ENCODE results near the gene ZC3H12C. TPM values are rescaled to one million over a fixed set of nuclear protein-coding genes. Genes with fewer than 3 reads are reported as not detected.

Gene ZC3H12C
- total and polyA plus RNA-seq, 10 of the 15 experiments (the other 5 are each of a cell fraction or from before 2014, with no cell fraction given) = 0.31 to 31.0 (median 3.7) TPM

DNA sequence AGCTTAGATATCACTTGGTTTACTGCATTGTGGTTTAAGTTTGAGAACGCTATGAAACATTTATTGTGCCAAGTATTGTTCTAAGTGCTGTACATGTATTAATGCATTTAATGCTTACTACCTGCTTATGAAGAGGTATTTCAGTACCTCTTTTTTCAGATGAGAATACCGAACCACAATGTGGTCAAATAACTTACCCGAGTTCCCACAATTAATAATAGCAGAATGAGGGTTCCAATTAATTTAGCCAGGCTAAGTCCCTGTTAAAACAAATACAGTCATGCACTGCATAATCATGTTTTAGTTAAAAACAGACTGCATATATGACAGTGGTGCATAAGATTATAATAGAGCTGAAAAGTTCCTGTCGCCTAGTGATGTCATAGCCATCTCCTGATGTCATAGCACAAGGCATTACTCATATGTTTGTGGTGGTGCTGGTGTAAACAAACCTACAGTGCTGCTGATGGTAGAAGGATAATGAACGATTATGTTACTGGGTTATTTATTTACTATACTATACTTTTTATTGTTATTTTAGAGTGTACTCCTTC is 4.3 kb downstream of the ZC3H12C start (continued):
- TF ChIP-seq, protein P1, sequence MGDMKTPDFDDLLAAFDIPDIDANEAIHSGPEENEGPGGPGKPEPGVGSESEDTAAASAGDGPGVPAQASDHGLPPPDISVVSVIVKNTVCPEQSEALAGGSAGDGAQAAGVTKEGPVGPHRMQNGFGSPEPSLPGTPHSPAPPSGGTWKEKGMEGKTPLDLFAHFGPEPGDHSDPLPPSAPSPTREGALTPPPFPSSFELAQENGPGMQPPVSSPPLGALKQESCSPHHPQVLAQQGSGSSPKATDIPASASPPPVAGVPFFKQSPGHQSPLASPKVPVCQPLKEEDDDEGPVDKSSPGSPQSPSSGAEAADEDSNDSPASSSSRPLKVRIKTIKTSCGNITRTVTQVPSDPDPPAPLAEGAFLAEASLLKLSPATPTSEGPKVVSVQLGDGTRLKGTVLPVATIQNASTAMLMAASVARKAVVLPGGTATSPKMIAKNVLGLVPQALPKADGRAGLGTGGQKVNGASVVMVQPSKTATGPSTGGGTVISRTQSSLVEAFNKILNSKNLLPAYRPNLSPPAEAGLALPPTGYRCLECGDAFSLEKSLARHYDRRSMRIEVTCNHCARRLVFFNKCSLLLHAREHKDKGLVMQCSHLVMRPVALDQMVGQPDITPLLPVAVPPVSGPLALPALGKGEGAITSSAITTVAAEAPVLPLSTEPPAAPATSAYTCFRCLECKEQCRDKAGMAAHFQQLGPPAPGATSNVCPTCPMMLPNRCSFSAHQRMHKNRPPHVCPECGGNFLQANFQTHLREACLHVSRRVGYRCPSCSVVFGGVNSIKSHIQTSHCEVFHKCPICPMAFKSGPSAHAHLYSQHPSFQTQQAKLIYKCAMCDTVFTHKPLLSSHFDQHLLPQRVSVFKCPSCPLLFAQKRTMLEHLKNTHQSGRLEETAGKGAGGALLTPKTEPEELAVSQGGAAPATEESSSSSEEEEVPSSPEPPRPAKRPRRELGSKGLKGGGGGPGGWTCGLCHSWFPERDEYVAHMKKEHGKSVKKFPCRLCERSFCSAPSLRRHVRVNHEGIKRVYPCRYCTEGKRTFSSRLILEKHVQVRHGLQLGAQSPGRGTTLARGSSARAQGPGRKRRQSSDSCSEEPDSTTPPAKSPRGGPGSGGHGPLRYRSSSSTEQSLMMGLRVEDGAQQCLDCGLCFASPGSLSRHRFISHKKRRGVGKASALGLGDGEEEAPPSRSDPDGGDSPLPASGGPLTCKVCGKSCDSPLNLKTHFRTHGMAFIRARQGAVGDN (IDR thresholded peaks at IDR 0.05) = no peak; the same call in 1 of the 2 replicates
- TF ChIP-seq MXI1 (IDR thresholded peaks at IDR 0.05; ENCODE audit: low read depth, low read length) = no peak
- TF ChIP-seq BMI1 (IDR thresholded peaks at IDR 0.05; ENCODE audit: borderline replicate concordance) = no peak; the same call in 1 of the 2 replicates
- TF ChIP-seq YBX1 (IDR thresholded peaks at IDR 0.05) = no peak
- no peak for TF ChIP-seq WRNIP1 (IDR thresholded peaks at IDR 0.05; ENCODE audit: borderline replicate concordance, low read depth, low read length)
- TF ChIP-seq, protein P2, sequence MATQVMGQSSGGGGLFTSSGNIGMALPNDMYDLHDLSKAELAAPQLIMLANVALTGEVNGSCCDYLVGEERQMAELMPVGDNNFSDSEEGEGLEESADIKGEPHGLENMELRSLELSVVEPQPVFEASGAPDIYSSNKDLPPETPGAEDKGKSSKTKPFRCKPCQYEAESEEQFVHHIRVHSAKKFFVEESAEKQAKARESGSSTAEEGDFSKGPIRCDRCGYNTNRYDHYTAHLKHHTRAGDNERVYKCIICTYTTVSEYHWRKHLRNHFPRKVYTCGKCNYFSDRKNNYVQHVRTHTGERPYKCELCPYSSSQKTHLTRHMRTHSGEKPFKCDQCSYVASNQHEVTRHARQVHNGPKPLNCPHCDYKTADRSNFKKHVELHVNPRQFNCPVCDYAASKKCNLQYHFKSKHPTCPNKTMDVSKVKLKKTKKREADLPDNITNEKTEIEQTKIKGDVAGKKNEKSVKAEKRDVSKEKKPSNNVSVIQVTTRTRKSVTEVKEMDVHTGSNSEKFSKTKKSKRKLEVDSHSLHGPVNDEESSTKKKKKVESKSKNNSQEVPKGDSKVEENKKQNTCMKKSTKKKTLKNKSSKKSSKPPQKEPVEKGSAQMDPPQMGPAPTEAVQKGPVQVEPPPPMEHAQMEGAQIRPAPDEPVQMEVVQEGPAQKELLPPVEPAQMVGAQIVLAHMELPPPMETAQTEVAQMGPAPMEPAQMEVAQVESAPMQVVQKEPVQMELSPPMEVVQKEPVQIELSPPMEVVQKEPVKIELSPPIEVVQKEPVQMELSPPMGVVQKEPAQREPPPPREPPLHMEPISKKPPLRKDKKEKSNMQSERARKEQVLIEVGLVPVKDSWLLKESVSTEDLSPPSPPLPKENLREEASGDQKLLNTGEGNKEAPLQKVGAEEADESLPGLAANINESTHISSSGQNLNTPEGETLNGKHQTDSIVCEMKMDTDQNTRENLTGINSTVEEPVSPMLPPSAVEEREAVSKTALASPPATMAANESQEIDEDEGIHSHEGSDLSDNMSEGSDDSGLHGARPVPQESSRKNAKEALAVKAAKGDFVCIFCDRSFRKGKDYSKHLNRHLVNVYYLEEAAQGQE (IDR thresholded peaks at IDR 0.05; ENCODE audit: low read depth, low read length) = no peak
- TF ChIP-seq HDAC6 (IDR thresholded peaks at IDR 0.05; ENCODE audit: unreplicated experiment) = no peak
- 0 out of 4 replicates have a peak, but pooled peaks of 1 of the 2 experiments have one; percentile 14 for TF ChIP-seq BHLHE40 (IDR thresholded peaks at IDR 0.05; ENCODE audit: borderline replicate concordance in 1 of 2, low read depth in 2 of 2, low read length in 1 of 2)
- TF ChIP-seq, protein P3, sequence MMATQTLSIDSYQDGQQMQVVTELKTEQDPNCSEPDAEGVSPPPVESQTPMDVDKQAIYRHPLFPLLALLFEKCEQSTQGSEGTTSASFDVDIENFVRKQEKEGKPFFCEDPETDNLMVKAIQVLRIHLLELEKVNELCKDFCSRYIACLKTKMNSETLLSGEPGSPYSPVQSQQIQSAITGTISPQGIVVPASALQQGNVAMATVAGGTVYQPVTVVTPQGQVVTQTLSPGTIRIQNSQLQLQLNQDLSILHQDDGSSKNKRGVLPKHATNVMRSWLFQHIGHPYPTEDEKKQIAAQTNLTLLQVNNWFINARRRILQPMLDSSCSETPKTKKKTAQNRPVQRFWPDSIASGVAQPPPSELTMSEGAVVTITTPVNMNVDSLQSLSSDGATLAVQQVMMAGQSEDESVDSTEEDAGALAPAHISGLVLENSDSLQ (IDR thresholded peaks at IDR 0.05) = 0 out of 2 replicates have a peak, but pooled peaks have one; percentile 24
- no peak for TF ChIP-seq TAF1 (IDR thresholded peaks at IDR 0.05; ENCODE audit: borderline replicate concordance, low read depth, low read length)
- TF ChIP-seq JUND (IDR thresholded peaks at IDR 0.05; ENCODE audit: low read depth, low read length) = no peak
- no peak for TF ChIP-seq MYB (IDR thresholded peaks at IDR 0.05; ENCODE audit: borderline replicate concordance, low read depth, low read length)
- TF ChIP-seq CREM (IDR thresholded peaks at IDR 0.05; ENCODE audit: low read depth) = peak; percentile 75
- TF ChIP-seq, protein P4, sequence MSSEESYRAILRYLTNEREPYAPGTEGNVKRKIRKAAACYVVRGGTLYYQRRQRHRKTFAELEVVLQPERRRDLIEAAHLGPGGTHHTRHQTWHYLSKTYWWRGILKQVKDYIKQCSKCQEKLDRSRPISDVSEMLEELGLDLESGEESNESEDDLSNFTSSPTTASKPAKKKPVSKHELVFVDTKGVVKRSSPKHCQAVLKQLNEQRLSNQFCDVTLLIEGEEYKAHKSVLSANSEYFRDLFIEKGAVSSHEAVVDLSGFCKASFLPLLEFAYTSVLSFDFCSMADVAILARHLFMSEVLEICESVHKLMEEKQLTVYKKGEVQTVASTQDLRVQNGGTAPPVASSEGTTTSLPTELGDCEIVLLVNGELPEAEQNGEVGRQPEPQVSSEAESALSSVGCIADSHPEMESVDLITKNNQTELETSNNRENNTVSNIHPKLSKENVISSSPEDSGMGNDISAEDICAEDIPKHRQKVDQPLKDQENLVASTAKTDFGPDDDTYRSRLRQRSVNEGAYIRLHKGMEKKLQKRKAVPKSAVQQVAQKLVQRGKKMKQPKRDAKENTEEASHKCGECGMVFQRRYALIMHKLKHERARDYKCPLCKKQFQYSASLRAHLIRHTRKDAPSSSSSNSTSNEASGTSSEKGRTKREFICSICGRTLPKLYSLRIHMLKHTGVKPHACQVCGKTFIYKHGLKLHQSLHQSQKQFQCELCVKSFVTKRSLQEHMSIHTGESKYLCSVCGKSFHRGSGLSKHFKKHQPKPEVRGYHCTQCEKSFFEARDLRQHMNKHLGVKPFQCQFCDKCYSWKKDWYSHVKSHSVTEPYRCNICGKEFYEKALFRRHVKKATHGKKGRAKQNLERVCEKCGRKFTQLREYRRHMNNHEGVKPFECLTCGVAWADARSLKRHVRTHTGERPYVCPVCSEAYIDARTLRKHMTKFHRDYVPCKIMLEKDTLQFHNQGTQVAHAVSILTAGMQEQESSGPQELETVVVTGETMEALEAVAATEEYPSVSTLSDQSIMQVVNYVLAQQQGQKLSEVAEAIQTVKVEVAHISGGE (CRISPR knock-in tag; IDR thresholded peaks at IDR 0.05) = no peak
- TF ChIP-seq CREB1 (IDR thresholded peaks at IDR 0.05; ENCODE audit: low read depth) = peak; percentile 88
- no peak for TF ChIP-seq CBX3 (IDR thresholded peaks at IDR 0.05; ENCODE audit: borderline replicate concordance, low read depth)
- peak; percentile 69; the same call in 1 of the 2 replicates for TF ChIP-seq DPF2 (IDR thresholded peaks at IDR 0.05)
- peak; percentile 92 for TF ChIP-seq ATF7 (IDR thresholded peaks at IDR 0.05; ENCODE audit: low read depth)
- no peak for TF ChIP-seq ZNF622 (IDR thresholded peaks at IDR 0.05)
